ENCODE results near the gene ELK1.
"Not testable (repeated sequence)": the region's sequence is repeated elsewhere in the genome, so short reads cannot be mapped to it uniquely, and the experiment has no call there.

The ELK1 gene

GRCh38 chrX:47650164-47651042 lies at the start of gene ELK1:
Gene ELK1 (minus strand): TSS chrX:47650563. CDS start chrX:47641441, 9,122 bp downstream.
- DNase-seq = peak; percentile 88

GRCh38 chrX:47697181-47697580 lies 46.8 kb upstream of the ELK1 start:
- no peak for DNase-seq

- DNase-seq = no peak
Measured at GRCh38 chrX:47690175-47690574, 39.8 kb upstream of the ELK1 start.

- DNase-seq = no peak
Measured at GRCh38 chrX:47687263-47687662, 36.9 kb upstream of the ELK1 start.

GRCh38 chrX:47683829-47684205 lies 33.5 kb upstream of the ELK1 start:
- no peak for DNase-seq

GRCh38 chrX:47683184-47683828 lies 32.9 kb upstream of the ELK1 start:
- no peak for DNase-seq

GRCh38 chrX:47675959-47676859 lies 25.8 kb upstream of the ELK1 start:
- not testable (repeated sequence) for DNase-seq

- no peak for DNase-seq
Measured at GRCh38 chrX:47674776-47675175, 24.4 kb upstream of the ELK1 start.

GRCh38 chrX:47665797-47666196 lies 15.4 kb upstream of the ELK1 start:
- DNase-seq = not testable (repeated sequence)

- DNase-seq = no peak
Measured at GRCh38 chrX:47664737-47665136, 14.4 kb upstream of the ELK1 start.

GRCh38 chrX:47662144-47662657 lies 11.8 kb upstream of the ELK1 start:
- peak; percentile 59 for DNase-seq

GRCh38 chrX:47661539-47661938 lies 11.2 kb upstream of the ELK1 start:
- DNase-seq = no peak

GRCh38 chrX:47659421-47659726 lies 9.0 kb upstream of the ELK1 start:
- DNase-seq = no peak

- peak; percentile 95 for DNase-seq
Measured at GRCh38 chrX:47658684-47659420, 8.5 kb upstream of the ELK1 start, which contains the start of gene UXT. Gene UXT (minus strand): TSS chrX:47659180. CDS start chrX:47658927, 253 bp downstream.

GRCh38 chrX:47658301-47658683 lies 7.9 kb upstream of the ELK1 start:
- no peak for DNase-seq

- no peak for DNase-seq
Measured at GRCh38 chrX:47651043-47651905, 911 bp upstream of the ELK1 start.

GRCh38 chrX:47649781-47650163 lies 591 bp downstream of the ELK1 start:
- no peak for DNase-seq

- DNase-seq = no peak
Measured at GRCh38 chrX:47649271-47649670, 1.1 kb downstream of the ELK1 start.

- DNase-seq = no peak
Measured at GRCh38 chrX:47648376-47648775, 2.0 kb downstream of the ELK1 start.

GRCh38 chrX:47646636-47647035 lies 3.7 kb downstream of the ELK1 start:
- DNase-seq = no peak

GRCh38 chrX:47645530-47645929 lies 4.8 kb downstream of the ELK1 start:
- DNase-seq = no peak

Measured in stimulated activated CD8-positive, alpha-beta memory T cell treated with anti-CD3 and anti-CD28 coated beads, Interleukin-4, amount 100 ng/mL, for 48 hours (primary cell).